ENCODE results near the gene ID2.

The ID2 gene

GRCh38 chr2:8666581-8666980 is 15.3 kb upstream of the ID2 start:
- H3K27me3 ChIP-seq (replicated peaks; ENCODE audit: control insufficient read depth, insufficient read depth, low read length): no peaks in the 10 kb centered on the region; the same call in 1 of the 2 replicates
- DNase-seq (ENCODE audit: extremely low read depth, insufficient read length): no peak
- H3K36me3 ChIP-seq (ENCODE audit: control insufficient read depth, insufficient read depth, low read length): no peaks in the 10 kb centered on the region
- no peak for TF ChIP-seq CTCF (IDR thresholded peaks at IDR 0.05; ENCODE audit: insufficient read depth, low read length, poor library complexity, severe bottlenecking)
- no peak overlapping the region for H3K4me3 ChIP-seq (replicated peaks; ENCODE audit: low read depth, low read length)

GRCh38 chr2:8667896-8668512 is 13.9 kb upstream of the ID2 start:
- Histone ChIP-seq H3K4me3 (replicated peaks; ENCODE audit: low read depth, low read length) (no peak overlapping the region), H3K36me3 (ENCODE audit: control insufficient read depth, insufficient read depth, low read length) (no peaks in the 10 kb centered on the region), H3K27me3 (replicated peaks; ENCODE audit: control insufficient read depth, insufficient read depth, low read length) (no peaks in the 10 kb centered on the region; the same call in 1 of the 2 replicates)
- TF ChIP-seq CTCF (IDR thresholded peaks at IDR 0.05; ENCODE audit: insufficient read depth, low read length, poor library complexity, severe bottlenecking): no peak
- no peak for DNase-seq (ENCODE audit: extremely low read depth, insufficient read length)

- Histone ChIP-seq H3K36me3 (ENCODE audit: control insufficient read depth, insufficient read depth, low read length) (no peaks in the 10 kb centered on the region), H3K27me3 (replicated peaks; ENCODE audit: control insufficient read depth, insufficient read depth, low read length) (no peaks in the 10 kb centered on the region; the same call in 1 of the 2 replicates), H3K4me3 (replicated peaks; ENCODE audit: low read depth, low read length) (no peak overlapping the region)
- no peak for TF ChIP-seq CTCF (IDR thresholded peaks at IDR 0.05; ENCODE audit: insufficient read depth, low read length, poor library complexity, severe bottlenecking)
- no peak for DNase-seq (ENCODE audit: extremely low read depth, insufficient read length)
Measured at GRCh38 chr2:8669157-8669817, 12.6 kb upstream of the ID2 start.

GRCh38 chr2:8670580-8670979 is 11.3 kb upstream of the ID2 start:
- no peak for DNase-seq (ENCODE audit: extremely low read depth, insufficient read length)
- TF ChIP-seq CTCF (IDR thresholded peaks at IDR 0.05; ENCODE audit: insufficient read depth, low read length, poor library complexity, severe bottlenecking): no peak
- Histone ChIP-seq H3K4me3 (replicated peaks; ENCODE audit: low read depth, low read length) (no peak overlapping the region), H3K36me3 (ENCODE audit: control insufficient read depth, insufficient read depth, low read length) (no peaks in the 10 kb centered on the region), H3K27me3 (replicated peaks; ENCODE audit: control insufficient read depth, insufficient read depth, low read length) (no peaks in the 10 kb centered on the region; the same call in 1 of the 2 replicates)

- DNase-seq (ENCODE audit: extremely low read depth, insufficient read length): no peak
- H3K4me3 ChIP-seq (replicated peaks; ENCODE audit: low read depth, low read length): no peak overlapping the region
- no peaks in the 10 kb centered on the region; the same call in 1 of the 2 replicates for H3K27me3 ChIP-seq (replicated peaks; ENCODE audit: control insufficient read depth, insufficient read depth, low read length)
- TF ChIP-seq CTCF (IDR thresholded peaks at IDR 0.05; ENCODE audit: insufficient read depth, low read length, poor library complexity, severe bottlenecking): no peak
- H3K36me3 ChIP-seq (ENCODE audit: control insufficient read depth, insufficient read depth, low read length): no peaks in the 10 kb centered on the region
Measured at GRCh38 chr2:8671176-8671575, 10.7 kb upstream of the ID2 start.

Measured in GM06990 (cell line).